Measurements from ENCODE around the gene CDCA4.

DNA sequence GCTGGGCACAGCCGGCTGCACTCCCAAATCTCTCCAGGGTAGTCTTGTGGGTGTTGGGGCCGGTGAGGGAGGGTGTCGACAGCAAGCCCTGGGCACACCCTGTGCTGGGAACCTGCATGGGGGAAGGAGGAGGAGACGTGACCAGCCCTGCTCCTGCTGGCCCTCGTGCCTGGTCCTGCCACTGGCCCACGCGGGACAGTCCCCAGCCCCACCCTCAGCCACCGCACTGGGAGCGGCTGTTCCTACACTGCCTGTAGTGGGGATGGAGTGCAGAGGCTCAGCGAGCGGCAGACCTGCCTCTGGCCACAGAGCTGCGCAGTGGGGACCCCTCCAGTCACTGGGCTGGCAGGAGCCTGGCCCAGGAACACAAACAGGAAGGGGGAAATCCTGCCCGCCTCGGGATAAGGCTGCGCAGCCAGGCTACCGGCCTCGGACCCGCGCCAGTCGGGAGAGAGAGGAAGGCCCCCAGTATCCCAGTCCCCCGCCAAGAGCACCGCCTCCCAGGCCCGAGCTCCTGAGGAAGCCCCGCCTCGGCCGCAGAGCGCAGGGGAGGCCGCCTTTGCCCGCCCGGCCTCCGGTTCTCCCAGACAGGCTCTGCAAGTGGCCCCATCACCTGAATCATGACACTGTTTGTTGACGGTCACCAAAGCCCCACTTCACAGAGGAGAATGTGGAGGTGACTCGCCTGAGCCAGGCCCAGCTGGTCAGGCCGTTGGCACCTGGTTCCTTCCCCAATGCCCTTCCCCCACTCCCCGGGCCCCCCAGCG lies 53.3 kb downstream of the CDCA4 start:
- TF ChIP-seq, protein P1, sequence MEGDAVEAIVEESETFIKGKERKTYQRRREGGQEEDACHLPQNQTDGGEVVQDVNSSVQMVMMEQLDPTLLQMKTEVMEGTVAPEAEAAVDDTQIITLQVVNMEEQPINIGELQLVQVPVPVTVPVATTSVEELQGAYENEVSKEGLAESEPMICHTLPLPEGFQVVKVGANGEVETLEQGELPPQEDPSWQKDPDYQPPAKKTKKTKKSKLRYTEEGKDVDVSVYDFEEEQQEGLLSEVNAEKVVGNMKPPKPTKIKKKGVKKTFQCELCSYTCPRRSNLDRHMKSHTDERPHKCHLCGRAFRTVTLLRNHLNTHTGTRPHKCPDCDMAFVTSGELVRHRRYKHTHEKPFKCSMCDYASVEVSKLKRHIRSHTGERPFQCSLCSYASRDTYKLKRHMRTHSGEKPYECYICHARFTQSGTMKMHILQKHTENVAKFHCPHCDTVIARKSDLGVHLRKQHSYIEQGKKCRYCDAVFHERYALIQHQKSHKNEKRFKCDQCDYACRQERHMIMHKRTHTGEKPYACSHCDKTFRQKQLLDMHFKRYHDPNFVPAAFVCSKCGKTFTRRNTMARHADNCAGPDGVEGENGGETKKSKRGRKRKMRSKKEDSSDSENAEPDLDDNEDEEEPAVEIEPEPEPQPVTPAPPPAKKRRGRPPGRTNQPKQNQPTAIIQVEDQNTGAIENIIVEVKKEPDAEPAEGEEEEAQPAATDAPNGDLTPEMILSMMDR (IDR thresholded peaks at IDR 0.05; ENCODE audit: extremely low read depth in 1 of 2, insufficient read depth in 1 of 2, low read depth in 1 of 2, low read length in 2 of 2), result peak in 1 of 2 donors; percentile 13
- TF ChIP-seq POLR2A (IDR thresholded peaks at IDR 0.05; ENCODE audit: low read depth, low read length) (peak; percentile 66), POLR2AphosphoS5 (IDR thresholded peaks at IDR 0.05; ENCODE audit: insufficient read depth, low read depth, low read length) (peak; percentile 58), JUN (IDR thresholded peaks at IDR 0.05; ENCODE audit: borderline replicate concordance, insufficient read depth, insufficient read length, low read depth) (no peak), EZH2 (IDR thresholded peaks at IDR 0.05; ENCODE audit: borderline replicate concordance, low read depth, low read length, severe bottlenecking) (no peak), MYC (IDR thresholded peaks at IDR 0.05; ENCODE audit: low read depth, low read length) (no peak), GATA2 (IDR thresholded peaks at IDR 0.05; ENCODE audit: insufficient read depth, insufficient read length, low read depth, low read length) (no peak), FOS (IDR thresholded peaks at IDR 0.05; ENCODE audit: borderline replicate concordance, insufficient read depth, low read length) (no peak)
- TF ChIP-seq, protein P2, sequence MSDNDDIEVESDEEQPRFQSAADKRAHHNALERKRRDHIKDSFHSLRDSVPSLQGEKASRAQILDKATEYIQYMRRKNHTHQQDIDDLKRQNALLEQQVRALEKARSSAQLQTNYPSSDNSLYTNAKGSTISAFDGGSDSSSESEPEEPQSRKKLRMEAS (IDR thresholded peaks at IDR 0.05; ENCODE audit: insufficient read depth, insufficient read length), result no peak
